HCT116 (cell line): ENCODE measurements around the gene EHBP1. TPM values are rescaled to one million over a fixed set of nuclear protein-coding genes. Genes with fewer than 3 reads are reported as not detected.

ENCODE experiments used
- ATAC-seq: fragments of 200-7000 bp; cut with Tn5 transposase; 2 replicates; pipeline ENCODE4 v1.9.1; 2020; ENCODE audit warnings: mild to moderate bottlenecking, moderate library complexity
- BruUV-seq: library from RNA; stranded (reverse); fragments of 400-500 nt; replicated peaks from 2 replicates; lab custom pipeline; 2021; lab: Mats Ljungman, UMichigan
- CTCF ChIA-PET: fragments of 300-600 bp; sonication (Branson Sonifier 250); formaldehyde crosslinking; loops from one replicate; lab custom pipeline; 2021; ENCODE audit warnings: antibody characterized with exemption; lab: Charles Lee
- POLR2A ChIA-PET: fragments of 300-600, 350-600 bp; sonication (Branson Sonifier 250); formaldehyde crosslinking; loops from one replicate; lab custom pipeline; 2021; ENCODE audit warnings: antibody characterized with exemption; lab: Charles Lee
- RAD21 ChIA-PET, 2 experiments: fragments of 300-600 bp; sonication (Branson Sonifier 250); formaldehyde crosslinking; loops; one replicate each; lab custom pipeline; 2023; ENCODE audit warnings: low total read pairs in 2 of 2; ENCODE audit not compliant: uncharacterized antibody in 2 of 2, unreplicated experiment in 2 of 2, low non-redundant PET in 1 of 2; lab: Charles Lee
- DNase-seq: peaks from one replicate; pipeline ENCODE4 v3.0.0-alpha.2; 2010; ENCODE audit warnings: low read depth, low spot score
- H2AFZ ChIP-seq: fragments of 200-600 bp; shearing (Covaris generic), sonication (generic); 2 replicates; pipeline ENCODE4 v1.6.1; 2017; ENCODE audit warnings: low read depth, mixed run types, mixed read lengths, antibody characterized with exemption, low read length; ENCODE audit not compliant: poor library complexity, severe bottlenecking
- H3K27ac ChIP-seq: 2 replicates; pipeline ENCODE4 v1.5.1; 2012; ENCODE audit warnings: low read depth, low read length
- H3K27me3 ChIP-seq: fragments of 200-600 bp; sonication (generic); 2 replicates; pipeline ENCODE4 v1.6.1; 2016; ENCODE audit warnings: mixed run types, low read length, mixed read lengths; ENCODE audit not compliant: insufficient read depth
- H3K36me3 ChIP-seq, 2 experiments: fragments of 200-500 bp in 1 of 2; fragments of 200-600 bp in 1 of 2; sonication (Bioruptor generic) in 1 of 2; sonication (generic) in 1 of 2; 2 replicates each; pipeline versions ENCODE4 v1.5.1 to v1.6.1; 2014 to 2016; ENCODE audit warnings: low read length in 2 of 2, inconsistent platforms in 1 of 2, mixed read lengths in 1 of 2, mixed run types in 1 of 2; ENCODE audit not compliant: insufficient read depth in 2 of 2, control insufficient read depth in 1 of 2
- H3K4me1 ChIP-seq, 2 experiments: fragments of 200-600 bp in 1 of 2; sonication (generic) in 1 of 2; 2 replicates each; pipeline versions ENCODE4 v1.5.1 to v1.6.1; 2012 to 2017; ENCODE audit warnings: low read length in 2 of 2, inconsistent platforms in 1 of 2, mild to moderate bottlenecking in 1 of 2, mixed read lengths in 1 of 2, mixed run types in 1 of 2, moderate library complexity in 1 of 2; ENCODE audit not compliant: insufficient read depth in 2 of 2, control insufficient read depth in 1 of 2
- H3K4me2 ChIP-seq: fragments of 200-600 bp; sonication (generic); 2 replicates; pipeline ENCODE4 v1.6.1; 2017; ENCODE audit warnings: mixed run types, low read length, mixed read lengths
- H3K4me3 ChIP-seq, 2 experiments: fragments of 200-600 bp in 1 of 2; sonication (generic) in 1 of 2; replicated peaks in 1 of 2; 2 replicates each; pipeline ENCODE4 v1.5.1; 2011 to 2016; ENCODE audit warnings: low read length in 2 of 2, control low read depth in 1 of 2, low read depth in 1 of 2, mild to moderate bottlenecking in 1 of 2, mixed read lengths in 1 of 2, mixed run types in 1 of 2
- H3K79me2 ChIP-seq: fragments of 200-600 bp; sonication (generic); 2 replicates; pipeline ENCODE4 v1.6.1; 2017; ENCODE audit warnings: mild to moderate bottlenecking, mixed run types, low read length, moderate library complexity, mixed read lengths; ENCODE audit not compliant: insufficient read depth
- H3K9ac ChIP-seq: fragments of 200-600 bp; sonication (generic); 2 replicates; pipeline ENCODE4 v1.6.1; 2016; ENCODE audit warnings: low read length, mixed read lengths
- H3K9me2 ChIP-seq: fragments of 200-600 bp; sonication (generic), shearing (Covaris generic); 2 replicates; pipeline ENCODE4 v1.6.1; 2017; ENCODE audit warnings: mixed run types, mild to moderate bottlenecking, moderate library complexity; ENCODE audit not compliant: insufficient read depth
- H3K9me3 ChIP-seq, 2 experiments: fragments of 200-500 bp in 1 of 2; fragments of 200-600 bp in 1 of 2; sonication (Bioruptor generic) in 1 of 2; sonication (generic) in 1 of 2; 2 replicates each; pipeline ENCODE4 v1.6.1; 2014 to 2017; ENCODE audit warnings: low read length in 2 of 2, mixed read lengths in 2 of 2, inconsistent platforms in 1 of 2, low read depth in 1 of 2, mild to moderate bottlenecking in 1 of 2, mixed run types in 1 of 2, moderate library complexity in 1 of 2; ENCODE audit not compliant: control insufficient read depth in 1 of 2, insufficient read depth in 1 of 2
- H4K20me1 ChIP-seq: fragments of 200-600 bp; sonication (generic), shearing (Covaris generic); 2 replicates; pipeline ENCODE4 v1.6.1; 2017; ENCODE audit warnings: mixed run types, mild to moderate bottlenecking, moderate library complexity; ENCODE audit not compliant: insufficient read depth
- CBX3 ChIP-seq: IDR thresholded peaks from 2 replicates; pipeline ENCODE4 v1.6.1; 2012; ENCODE audit warnings: low read depth
- CTCF ChIP-seq, 3 experiments: fragments of 200-600 bp in 1 of 3; sonication (generic) in 1 of 3; IDR thresholded peaks in 2 of 3; conservative IDR thresholded peaks in 1 of 3; 2 replicates each; pipeline ENCODE4 v1.5.1; 2012 to 2017; ENCODE audit warnings: low read depth in 2 of 3, low read length in 2 of 3, antibody characterized with exemption in 1 of 3, borderline replicate concordance in 1 of 3, control low read depth in 1 of 3, mild to moderate bottlenecking in 1 of 3, mixed read lengths in 1 of 3, mixed run types in 1 of 3, moderate library complexity in 1 of 3; ENCODE audit not compliant: insufficient read depth in 1 of 3
- EGR1 ChIP-seq: IDR thresholded peaks from 2 replicates; pipeline ENCODE4 v1.6.1; 2012; ENCODE audit warnings: low read depth
- ELF1 ChIP-seq: IDR thresholded peaks from 2 replicates; pipeline ENCODE4 v1.6.1; 2012; ENCODE audit warnings: low read depth, borderline replicate concordance
- EZH2phosphoT487 ChIP-seq: fragments of 200-600 bp; IDR thresholded peaks from 2 replicates; pipeline ENCODE4 v1.6.1; 2018; ENCODE audit warnings: antibody characterized with exemption, borderline replicate concordance
- FOSL1 ChIP-seq: IDR thresholded peaks from 2 replicates; pipeline ENCODE4 v1.6.1; 2012; ENCODE audit warnings: low read depth
- JUND ChIP-seq: IDR thresholded peaks from 2 replicates; pipeline ENCODE4 v1.6.1; 2012
- MAX ChIP-seq: IDR thresholded peaks from 2 replicates; pipeline ENCODE4 v1.6.1; 2012
- RAD21 ChIP-seq: IDR thresholded peaks from 2 replicates; pipeline ENCODE4 v1.6.1; 2012; ENCODE audit warnings: low read depth, mild to moderate bottlenecking
- REST ChIP-seq: IDR thresholded peaks from 2 replicates; pipeline ENCODE4 v1.6.1; 2012; ENCODE audit warnings: low read depth
- SIN3A ChIP-seq: IDR thresholded peaks from 2 replicates; pipeline ENCODE4 v1.6.1; 2012; ENCODE audit warnings: low read depth
- SP1 ChIP-seq: IDR thresholded peaks from 2 replicates; pipeline ENCODE4 v1.6.1; 2012; ENCODE audit warnings: low read depth
- SRF ChIP-seq: IDR thresholded peaks from 2 replicates; pipeline ENCODE4 v1.6.1; 2012; ENCODE audit warnings: low read depth
- TCF7L2 ChIP-seq: IDR thresholded peaks from 2 replicates; pipeline ENCODE4 v1.7.0; 2011; ENCODE audit warnings: borderline replicate concordance, inconsistent platforms; ENCODE audit not compliant: insufficient read depth, insufficient read length; ENCODE audit errors: extremely low read depth
- intact Hi-C: fragments of 100-400 bp; cut with micrococcal nuclease; formaldehyde crosslinking; loops from 2 replicates; pipeline ENCODE4 v1.10.0; 2022
- total RNA-seq: library from RNA; stranded (reverse); gene quantifications from one replicate; pipeline ENCODE4 v1.2.1, GENCODE V29; 2021; ENCODE audit not compliant: unreplicated experiment

EHBP1 gene
- total RNA-seq, 1 experiment from 2014 or later = 89.9 TPM

- no peak overlapping the region for H3K4me2 ChIP-seq
- H3K79me2 ChIP-seq = no peaks in the 10 kb centered on the region
- CTCF ChIA-PET = no interaction called here
- no peak overlapping the region for H3K27ac ChIP-seq
- no peak for ATAC-seq
- no peaks in the 10 kb centered on the region for H4K20me1 ChIP-seq
- TF ChIP-seq MAX (no peak), JUND (no peak), EZH2phosphoT487 (no peak), CBX3 (no peak), SIN3A (no peak), SRF (no peak), FOSL1 (no peak), SP1 (no peak), REST (no peak), ELF1 (no peak), TCF7L2 (no peak), EGR1 (no peak), RAD21 (no peak), CTCF (IDR thresholded peaks at IDR 0.05 in 2 of 3, conservative IDR thresholded peaks at IDR 0.05 in 1 of 3; ENCODE audit: borderline replicate concordance in 1 of 3, insufficient read depth in 1 of 3, low read depth in 2 of 3, low read length in 2 of 3) (no peak)
- intact Hi-C loops = no loop called here
- POLR2A ChIA-PET = no interaction called here
- H3K4me3 ChIP-seq = no peak overlapping the region
- RAD21 ChIA-PET = no interaction called here
- peaks cover 0 to 15% of the 10 kb centered on the region in 2 experiments; a peak in 2 of 4 replicates for H3K9me3 ChIP-seq
- no peak overlapping the region for H3K9ac ChIP-seq
- BruUV-seq = no TSS peak
- DNase-seq = no peak
- H2AFZ ChIP-seq = no peak overlapping the region
- peaks cover 32 to 70% of the 10 kb centered on the region in 2 experiments for H3K36me3 ChIP-seq
- H3K4me1 ChIP-seq = peaks cover 8 to 13% of the 10 kb centered on the region in 2 experiments
- no peaks in the 10 kb centered on the region for H3K9me2 ChIP-seq
- H3K27me3 ChIP-seq = no peaks in the 10 kb centered on the region
These were observed 169.4 kb downstream of the EHBP1 start for GRCh38 chr2:62874881-62875383.
